GM12865 (cell line): Measurements from ENCODE around the gene NGEF.
"Not testable (repeated sequence)": the region's sequence is repeated elsewhere in the genome, so short reads cannot be mapped to it uniquely, and the experiment has no call there.

Source experiments
- DNase-seq: peaks from one replicate; pipeline ENCODE4 v3.0.0; 2010; ENCODE audit warnings: low read depth
- H3K4me3 ChIP-seq: 2 replicates; pipeline ENCODE4 v1.5.1; 2011; ENCODE audit warnings: mild to moderate bottlenecking, low read depth, low read length, control low read depth
- TF ChIP-seq, protein P1 (sequence below): IDR thresholded peaks from 2 replicates; pipeline ENCODE4 v1.5.1; 2011; ENCODE audit warnings: low read length, control low read depth, low read depth, inconsistent platforms; ENCODE audit not compliant: insufficient read depth; ENCODE audit errors: missing control alignments

Gene NGEF

DNA sequence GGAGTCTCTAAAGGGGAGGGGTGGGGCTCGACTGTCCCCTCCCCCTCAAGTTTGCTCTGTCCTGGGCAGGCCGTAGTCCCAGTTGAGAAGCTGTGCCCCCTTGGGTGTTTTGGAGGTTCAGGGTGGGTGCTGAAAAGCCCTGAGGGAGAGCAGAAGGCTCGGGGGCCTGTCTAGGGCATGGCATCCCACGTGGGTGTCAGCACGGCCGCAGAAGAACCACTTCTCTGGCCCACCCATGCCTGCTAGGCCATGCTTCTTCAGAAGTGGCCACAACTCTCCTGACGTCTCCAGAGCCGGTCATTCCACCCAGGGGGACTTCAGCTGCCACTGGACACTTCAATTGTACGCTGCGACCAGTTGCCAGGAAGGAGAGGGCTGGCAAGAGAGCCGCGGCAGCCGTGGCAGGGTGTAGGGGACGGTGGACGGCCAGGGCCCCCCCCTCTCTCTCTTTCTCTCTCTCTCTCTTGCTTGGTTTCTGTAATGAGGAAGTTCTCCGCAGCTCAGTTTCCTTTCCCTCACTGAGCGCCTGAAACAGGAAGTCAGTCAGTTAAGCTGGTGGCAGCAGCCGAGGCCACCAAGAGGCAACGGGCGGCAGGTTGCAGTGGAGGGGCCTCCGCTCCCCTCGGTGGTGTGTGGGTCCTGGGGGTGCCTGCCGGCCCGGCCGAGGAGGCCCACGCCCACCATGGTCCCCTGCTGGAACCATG is 46.9 kb upstream of the NGEF start, which contains the start of gene INPP5D:
INPP5D (plus strand) TSS at position 546 of the 704 bp plus-strand sequence; CDS start at position 683, 137 bp downstream.
- TF ChIP-seq, protein P1, sequence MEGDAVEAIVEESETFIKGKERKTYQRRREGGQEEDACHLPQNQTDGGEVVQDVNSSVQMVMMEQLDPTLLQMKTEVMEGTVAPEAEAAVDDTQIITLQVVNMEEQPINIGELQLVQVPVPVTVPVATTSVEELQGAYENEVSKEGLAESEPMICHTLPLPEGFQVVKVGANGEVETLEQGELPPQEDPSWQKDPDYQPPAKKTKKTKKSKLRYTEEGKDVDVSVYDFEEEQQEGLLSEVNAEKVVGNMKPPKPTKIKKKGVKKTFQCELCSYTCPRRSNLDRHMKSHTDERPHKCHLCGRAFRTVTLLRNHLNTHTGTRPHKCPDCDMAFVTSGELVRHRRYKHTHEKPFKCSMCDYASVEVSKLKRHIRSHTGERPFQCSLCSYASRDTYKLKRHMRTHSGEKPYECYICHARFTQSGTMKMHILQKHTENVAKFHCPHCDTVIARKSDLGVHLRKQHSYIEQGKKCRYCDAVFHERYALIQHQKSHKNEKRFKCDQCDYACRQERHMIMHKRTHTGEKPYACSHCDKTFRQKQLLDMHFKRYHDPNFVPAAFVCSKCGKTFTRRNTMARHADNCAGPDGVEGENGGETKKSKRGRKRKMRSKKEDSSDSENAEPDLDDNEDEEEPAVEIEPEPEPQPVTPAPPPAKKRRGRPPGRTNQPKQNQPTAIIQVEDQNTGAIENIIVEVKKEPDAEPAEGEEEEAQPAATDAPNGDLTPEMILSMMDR, result no peak
- peak; percentile 92 for DNase-seq
- peak within 1 kb of the TSS; percentile 95 for H3K4me3 ChIP-seq

DNA sequence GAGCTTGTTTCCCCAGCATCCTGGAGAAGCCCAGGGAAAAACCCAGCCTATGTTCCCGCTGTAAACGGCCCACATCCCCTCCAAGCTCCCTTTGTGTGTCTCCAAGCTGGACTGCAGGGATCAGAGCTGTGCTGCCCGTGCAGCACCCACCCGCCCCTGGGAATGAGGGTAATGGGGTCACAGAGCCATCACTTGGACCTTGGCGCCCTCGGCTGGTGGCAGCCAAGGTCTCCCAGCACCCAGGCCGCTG is 46.4 kb upstream of the NGEF start:
- TF ChIP-seq, protein P1, result peak; percentile 24
- H3K4me3 ChIP-seq, result peak overlapping the region; percentile 95
- no peak for DNase-seq

DNA sequence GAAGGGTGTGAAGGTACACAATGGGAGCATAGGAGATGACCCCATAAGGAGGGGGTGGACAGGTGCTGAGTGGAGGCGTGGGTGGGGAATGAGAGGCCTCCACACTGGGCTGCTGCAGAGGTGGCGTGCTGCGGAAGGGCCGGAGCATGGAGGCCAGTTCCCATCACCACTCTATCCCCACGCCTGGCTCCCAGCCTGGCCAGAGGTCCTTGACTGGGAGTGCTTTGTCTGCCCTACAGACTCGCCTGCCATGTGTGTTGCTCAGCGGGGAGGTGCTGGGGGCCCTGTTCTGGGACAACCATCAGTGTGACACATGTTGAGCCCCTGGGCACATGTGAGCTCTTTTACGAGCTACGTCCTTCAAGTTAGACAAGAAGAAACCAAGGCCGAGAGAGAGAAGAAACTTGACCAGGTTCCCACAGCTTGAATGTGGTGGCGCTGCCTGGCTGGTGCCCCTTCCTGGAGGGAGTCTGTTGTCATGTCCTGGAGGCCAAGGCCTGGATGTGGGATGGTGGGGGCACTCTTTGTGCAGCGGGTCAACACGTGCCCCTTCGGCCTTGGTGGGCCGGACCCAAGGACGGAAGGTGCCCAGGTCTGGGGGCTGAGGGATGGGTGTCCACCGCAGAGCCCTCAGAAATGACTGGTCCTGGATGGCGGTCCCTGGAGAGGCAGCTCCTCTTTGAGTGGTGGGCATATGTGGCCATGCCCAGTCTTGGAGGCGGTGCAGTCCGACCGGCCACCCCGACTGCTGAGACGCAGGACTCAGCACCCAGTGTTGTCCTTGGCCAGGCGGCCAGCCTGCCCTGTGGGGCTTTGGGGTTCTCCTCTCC is 45.9 kb upstream of the NGEF start:
- peak overlapping the region; percentile 95 for H3K4me3 ChIP-seq
- no peak for DNase-seq
- TF ChIP-seq, protein P1, result no peak

DNA sequence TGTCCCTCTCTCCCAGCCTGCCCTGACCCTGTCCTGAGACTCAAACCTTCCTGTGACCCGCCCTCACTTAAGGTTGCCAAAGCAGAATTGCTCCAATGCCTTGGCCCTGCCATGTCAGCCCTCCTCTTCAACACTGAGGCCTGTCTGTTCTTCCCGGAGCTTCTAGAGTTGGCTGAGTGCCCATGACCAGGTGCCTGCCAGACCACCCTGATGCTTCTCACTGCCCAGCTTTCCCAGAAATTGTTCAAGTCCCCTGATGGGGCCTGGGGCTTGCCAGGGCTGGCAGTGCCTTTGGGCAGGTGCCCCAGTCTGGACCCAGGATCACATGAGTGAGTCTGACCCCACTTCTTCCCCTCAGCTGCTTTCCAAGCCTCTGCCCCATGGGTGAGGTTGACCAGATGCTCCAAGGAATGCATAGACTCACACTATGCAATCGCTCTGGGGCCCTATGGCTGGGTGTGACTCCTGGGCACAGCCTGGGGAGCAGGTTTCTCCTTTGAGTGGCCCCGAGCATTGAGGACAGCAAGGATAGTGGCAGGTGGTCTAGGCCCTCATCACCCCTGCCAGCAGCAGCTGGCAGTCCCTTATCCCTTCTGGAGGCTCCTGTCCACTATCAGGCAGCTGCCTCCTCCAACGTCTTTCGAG is 44.0 kb upstream of the NGEF start:
- no peak for DNase-seq
- TF ChIP-seq, protein P1, result no peak
- no peak overlapping the region for H3K4me3 ChIP-seq

DNA sequence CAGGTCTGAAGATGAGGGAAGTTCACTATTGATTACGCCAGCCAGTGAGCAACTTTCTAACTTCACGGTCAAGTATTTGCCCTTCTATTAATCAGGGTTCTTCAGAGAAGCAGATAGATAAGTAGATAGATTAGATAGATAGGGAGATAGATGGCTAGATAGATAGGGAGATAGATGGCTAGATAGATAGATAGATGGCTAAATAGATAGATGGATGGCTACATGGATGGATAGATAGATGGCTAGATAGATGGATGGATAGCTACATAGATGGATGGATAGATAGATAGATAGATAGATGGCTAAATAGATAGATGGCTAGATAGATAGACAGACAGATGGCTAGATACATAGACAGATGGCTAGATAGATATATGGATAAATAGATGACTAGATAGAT is 42.3 kb upstream of the NGEF start:
- TF ChIP-seq, protein P1, result no peak
- no peak overlapping the region for H3K4me3 ChIP-seq
- DNase-seq, result no peak

DNA sequence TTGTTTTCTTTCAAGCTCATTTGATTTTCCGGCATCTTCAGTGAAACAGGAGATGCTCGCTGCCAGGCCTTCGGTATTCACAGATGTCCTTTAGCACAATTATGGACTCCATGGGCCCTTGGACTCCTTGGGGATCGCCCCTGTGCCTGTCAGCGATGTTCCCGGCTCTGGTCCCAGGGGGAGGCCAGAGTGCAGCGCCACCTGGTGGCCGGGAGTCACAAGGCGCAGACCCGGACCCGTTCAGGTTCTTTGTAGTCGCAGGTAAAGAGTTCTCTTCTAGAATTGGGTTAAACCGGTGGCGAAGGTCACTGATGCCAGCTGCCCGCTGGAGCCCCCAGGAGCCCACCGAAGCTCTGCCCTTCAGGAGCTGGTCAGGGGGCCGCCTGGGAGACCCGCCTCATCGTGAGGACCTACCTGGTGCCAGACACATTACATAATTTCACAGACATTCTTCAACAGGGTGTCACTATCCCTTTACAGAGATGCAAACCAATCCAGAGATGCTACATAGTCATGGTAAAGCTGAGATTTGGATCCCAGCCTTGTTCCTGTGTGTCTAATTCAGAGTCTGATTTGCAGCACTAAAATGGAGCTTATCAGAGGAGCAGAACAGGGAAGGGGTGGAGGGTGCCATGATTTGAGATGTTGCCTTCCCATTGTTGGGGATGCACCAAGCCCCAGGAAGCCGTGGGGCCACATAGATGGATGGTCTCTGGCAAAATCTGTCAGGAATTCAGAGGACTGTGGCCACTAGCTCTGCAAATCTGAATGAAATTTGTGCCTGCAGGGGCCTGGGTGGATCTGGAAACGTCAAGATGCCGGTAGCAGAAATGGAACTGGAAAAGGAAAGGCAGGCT is 41.1 kb upstream of the NGEF start:
- no peak overlapping the region for H3K4me3 ChIP-seq
- peak; percentile 72 for DNase-seq
- TF ChIP-seq, protein P1, result peak; percentile 96

DNA sequence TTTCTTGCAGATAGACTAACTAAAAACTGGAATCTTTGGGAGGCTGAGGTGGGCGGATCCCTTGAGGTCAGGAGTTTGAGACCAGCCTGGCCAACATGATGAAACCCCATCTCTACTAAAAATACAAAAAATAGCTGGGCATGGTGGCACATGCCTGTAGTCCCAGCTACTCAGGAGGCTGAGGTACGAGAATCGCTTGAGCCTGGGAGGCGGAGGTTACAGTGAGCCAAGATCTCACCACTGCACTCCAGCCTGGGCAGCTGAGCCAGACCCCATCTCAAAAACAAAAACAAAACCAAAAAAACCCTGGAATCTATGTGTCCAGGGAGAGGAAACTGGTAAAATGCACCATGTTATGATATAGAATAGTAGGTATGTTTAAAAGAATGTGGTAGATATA is 39.5 kb upstream of the NGEF start:
- not testable (repeated sequence) for H3K4me3 ChIP-seq, DNase-seq
